NCI-H2029 treated with DMSO at 0.1 percent for 48 hours (cell line): ENCODE results near the gene CCL1.

Source experiments
- DNase-seq: peaks from one replicate; lab custom pipeline; 2025; lab: John Stamatoyannopoulos, UW

The CCL1 gene

GRCh38 chr17:34383216-34383615 lies 20.2 kb upstream of the CCL1 start:
- DNase-seq = no peak

- no peak for DNase-seq
Observed at GRCh38 chr17:34382621-34383124, 19.6 kb upstream of the CCL1 start.

- DNase-seq = no peak
Observed at GRCh38 chr17:34379868-34380267, 16.8 kb upstream of the CCL1 start.

GRCh38 chr17:34378664-34379101 lies 15.7 kb upstream of the CCL1 start:
- no peak for DNase-seq

- no peak for DNase-seq
Observed at GRCh38 chr17:34377078-34377823, 14.2 kb upstream of the CCL1 start.

GRCh38 chr17:34375426-34375997 lies 12.5 kb upstream of the CCL1 start:
- no peak for DNase-seq

- DNase-seq = peak; percentile 62
Observed at GRCh38 chr17:34374457-34374856, 11.4 kb upstream of the CCL1 start.

GRCh38 chr17:34371405-34372100 lies 8.5 kb upstream of the CCL1 start:
- no peak for DNase-seq

GRCh38 chr17:34370997-34371395 lies 8.0 kb upstream of the CCL1 start:
- no peak for DNase-seq

GRCh38 chr17:34370376-34370996 lies 7.5 kb upstream of the CCL1 start:
- no peak for DNase-seq

GRCh38 chr17:34369571-34369970 lies 6.5 kb upstream of the CCL1 start:
- DNase-seq = no peak

- no peak for DNase-seq
Observed at GRCh38 chr17:34368946-34369500, 6.0 kb upstream of the CCL1 start.

GRCh38 chr17:34368196-34368945 lies 5.3 kb upstream of the CCL1 start:
- DNase-seq = no peak

- DNase-seq = no peak
Observed at GRCh38 chr17:34367486-34368195, 4.6 kb upstream of the CCL1 start.

- DNase-seq = no peak
Observed at GRCh38 chr17:34366529-34367107, 3.6 kb upstream of the CCL1 start.

GRCh38 chr17:34366010-34366409 lies 3.0 kb upstream of the CCL1 start:
- no peak for DNase-seq

GRCh38 chr17:34365340-34365739 lies 2.3 kb upstream of the CCL1 start:
- no peak for DNase-seq

GRCh38 chr17:34364751-34365150 lies 1.7 kb upstream of the CCL1 start:
- DNase-seq = no peak

- peak; percentile 83 for DNase-seq
Observed at GRCh38 chr17:34361478-34362061, 1.5 kb downstream of the CCL1 start.
